Nephron (organoid): ENCODE measurements around the gene JUNB.
A peak's percentile ranks its signal among the peaks of the same experiment; 100 is the strongest.
"Not testable (repeated sequence)": the region's sequence is repeated elsewhere in the genome, so short reads cannot be mapped to it uniquely, and the experiment has no call there.

Experiments used
- H3K27ac Mint-ChIP-seq, 3 experiments: 2 replicates each; pipeline ENCODE4 v1.8.0; 2020; ENCODE audit warnings: mixed read lengths in 3 of 3, mild to moderate bottlenecking in 2 of 3, moderate library complexity in 1 of 3
- H3K27me3 Mint-ChIP-seq: 2 replicates; pipeline ENCODE4 v1.8.0; 2021; ENCODE audit warnings: low read depth, mild to moderate bottlenecking, moderate library complexity, mixed read lengths
- H3K36me3 Mint-ChIP-seq: 2 replicates; pipeline ENCODE4 v1.8.0; 2020; ENCODE audit warnings: low read depth, mixed read lengths
- H3K4me1 Mint-ChIP-seq: 2 replicates; pipeline ENCODE4 v1.8.0; 2020; ENCODE audit warnings: mixed read lengths
- H3K4me3 Mint-ChIP-seq, 3 experiments: 2 replicates each; pipeline ENCODE4 v1.8.0; 2020; ENCODE audit warnings: mild to moderate bottlenecking in 3 of 3, mixed read lengths in 3 of 3, moderate library complexity in 2 of 3
- H3K9me3 Mint-ChIP-seq: 2 replicates; pipeline ENCODE4 v1.8.0; 2020; ENCODE audit warnings: mixed read lengths
- TF ChIP-seq, protein P1 (sequence below), 3 experiments: fragments of 200-600 bp; sonication (generic); IDR thresholded peaks; one replicate each; pipeline ENCODE4 v1.5.0; 2021; ENCODE audit warnings: antibody characterized with exemption in 3 of 3; ENCODE audit not compliant: unreplicated experiment in 3 of 3

The JUNB gene

DNA sequence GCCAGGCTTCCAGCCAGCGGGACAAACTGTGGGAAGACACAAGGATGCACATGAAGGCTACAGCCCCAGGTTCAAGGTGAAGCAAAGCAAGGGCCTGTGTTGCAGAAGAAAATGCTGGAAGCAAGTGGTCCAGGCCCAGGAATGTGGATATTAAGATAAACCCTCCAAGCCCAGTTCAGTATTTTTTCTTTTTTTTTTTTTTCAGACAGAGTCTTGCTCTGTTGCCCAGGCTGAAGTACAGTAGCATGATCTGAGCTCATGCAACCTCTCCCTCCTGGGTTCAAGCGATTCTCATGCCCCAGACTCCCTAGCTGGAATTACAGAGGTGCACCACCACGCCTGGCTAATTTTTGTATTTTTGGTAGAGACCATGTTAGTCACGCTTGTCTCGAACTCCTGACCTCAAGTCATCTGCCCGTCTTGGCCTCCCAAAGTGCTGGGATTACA is 5.9 kb downstream of the JUNB start:
- Mint-ChIP-seq H3K27ac (no peak overlapping the region), H3K36me3 (peaks cover 13% of the 10 kb centered on the region), H3K4me1 (peaks cover 24% of the 10 kb centered on the region), H3K9me3 (no peaks in the 10 kb centered on the region), H3K4me3 (no peak overlapping the region), H3K27me3 (no peaks in the 10 kb centered on the region)
- TF ChIP-seq, protein P1, sequence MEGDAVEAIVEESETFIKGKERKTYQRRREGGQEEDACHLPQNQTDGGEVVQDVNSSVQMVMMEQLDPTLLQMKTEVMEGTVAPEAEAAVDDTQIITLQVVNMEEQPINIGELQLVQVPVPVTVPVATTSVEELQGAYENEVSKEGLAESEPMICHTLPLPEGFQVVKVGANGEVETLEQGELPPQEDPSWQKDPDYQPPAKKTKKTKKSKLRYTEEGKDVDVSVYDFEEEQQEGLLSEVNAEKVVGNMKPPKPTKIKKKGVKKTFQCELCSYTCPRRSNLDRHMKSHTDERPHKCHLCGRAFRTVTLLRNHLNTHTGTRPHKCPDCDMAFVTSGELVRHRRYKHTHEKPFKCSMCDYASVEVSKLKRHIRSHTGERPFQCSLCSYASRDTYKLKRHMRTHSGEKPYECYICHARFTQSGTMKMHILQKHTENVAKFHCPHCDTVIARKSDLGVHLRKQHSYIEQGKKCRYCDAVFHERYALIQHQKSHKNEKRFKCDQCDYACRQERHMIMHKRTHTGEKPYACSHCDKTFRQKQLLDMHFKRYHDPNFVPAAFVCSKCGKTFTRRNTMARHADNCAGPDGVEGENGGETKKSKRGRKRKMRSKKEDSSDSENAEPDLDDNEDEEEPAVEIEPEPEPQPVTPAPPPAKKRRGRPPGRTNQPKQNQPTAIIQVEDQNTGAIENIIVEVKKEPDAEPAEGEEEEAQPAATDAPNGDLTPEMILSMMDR (IDR thresholded peaks at IDR 0.05; ENCODE audit: unreplicated experiment in 3 of 3) = no peak

GRCh38 chr19:12797607-12798006 is 6.3 kb downstream of the JUNB start:
- H3K4me3 Mint-ChIP-seq, H3K27ac Mint-ChIP-seq, H3K9me3 Mint-ChIP-seq, H3K27me3 Mint-ChIP-seq: not testable (repeated sequence)
- Mint-ChIP-seq H3K36me3 (peaks cover 13% of the 10 kb centered on the region), H3K4me1 (peaks cover 29% of the 10 kb centered on the region)

DNA sequence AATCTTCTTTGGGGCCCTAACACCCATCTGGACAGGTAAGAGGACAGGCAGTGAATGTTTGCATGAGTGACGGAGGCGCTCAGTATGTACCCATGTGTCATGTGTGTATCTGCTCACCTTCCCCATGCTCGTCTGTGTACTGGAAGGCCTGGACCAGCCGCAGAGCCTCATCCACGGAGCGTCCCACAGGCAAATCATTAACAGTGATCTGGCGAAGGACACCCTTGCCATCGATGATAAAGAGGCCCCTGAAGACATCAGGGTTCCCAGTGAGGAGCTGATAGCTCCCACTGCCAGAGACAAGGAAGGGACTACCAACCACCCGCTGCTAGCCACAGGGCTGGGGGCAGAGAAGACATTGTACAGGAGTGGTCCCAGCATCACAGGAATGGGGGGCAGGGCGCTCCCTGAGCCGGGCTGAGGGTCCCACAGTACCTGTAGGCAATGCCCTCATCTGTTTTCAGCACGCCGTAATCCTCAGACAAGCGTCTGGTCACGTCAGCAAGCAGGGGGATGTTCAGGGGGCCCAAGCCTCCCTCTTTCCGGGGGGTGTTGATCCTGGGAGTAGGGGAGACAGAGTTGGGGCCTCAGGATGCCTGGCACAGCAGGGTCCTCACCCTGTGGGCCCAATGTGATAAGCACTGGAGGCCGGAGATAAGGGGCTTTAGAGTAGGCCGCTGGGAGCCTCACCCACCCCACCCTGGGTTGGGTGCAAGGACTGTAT is 8.6 kb downstream of the JUNB start:
- TF ChIP-seq, protein P1 (IDR thresholded peaks at IDR 0.05; ENCODE audit: unreplicated experiment in 3 of 3) = no peak
- Mint-ChIP-seq H3K4me1 (peaks cover 24% of the 10 kb centered on the region), H3K4me3 (peak overlapping the region; percentile 78 to 92 (median 89)), H3K9me3 (no peaks in the 10 kb centered on the region), H3K27ac (no peak overlapping the region), H3K36me3 (peaks cover 13% of the 10 kb centered on the region), H3K27me3 (no peaks in the 10 kb centered on the region)

DNA sequence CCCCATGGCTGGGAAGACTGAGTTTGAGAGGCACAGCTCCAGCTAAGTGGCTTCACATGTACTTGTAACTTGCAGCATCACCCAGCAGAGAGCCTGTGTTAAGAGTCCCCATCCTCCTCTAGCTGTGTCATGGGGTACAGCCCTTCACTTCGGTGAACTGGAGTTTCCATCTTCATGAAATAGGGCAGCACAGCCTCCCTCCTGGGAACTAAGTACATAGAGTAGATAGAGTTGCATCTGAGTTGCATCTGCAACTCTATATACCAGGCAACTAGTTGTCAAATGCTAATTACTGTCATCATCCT is 9.1 kb downstream of the JUNB start:
- Mint-ChIP-seq H3K27ac (peak overlapping the region; percentile 35 to 72 (median 68)), H3K4me1 (peaks cover 24% of the 10 kb centered on the region), H3K27me3 (no peaks in the 10 kb centered on the region), H3K36me3 (peaks cover 13% of the 10 kb centered on the region), H3K4me3 (peak overlapping the region; percentile 78 to 92 (median 89)), H3K9me3 (no peaks in the 10 kb centered on the region)
- TF ChIP-seq, protein P1 (IDR thresholded peaks at IDR 0.05; ENCODE audit: unreplicated experiment in 3 of 3) = no peak

DNA sequence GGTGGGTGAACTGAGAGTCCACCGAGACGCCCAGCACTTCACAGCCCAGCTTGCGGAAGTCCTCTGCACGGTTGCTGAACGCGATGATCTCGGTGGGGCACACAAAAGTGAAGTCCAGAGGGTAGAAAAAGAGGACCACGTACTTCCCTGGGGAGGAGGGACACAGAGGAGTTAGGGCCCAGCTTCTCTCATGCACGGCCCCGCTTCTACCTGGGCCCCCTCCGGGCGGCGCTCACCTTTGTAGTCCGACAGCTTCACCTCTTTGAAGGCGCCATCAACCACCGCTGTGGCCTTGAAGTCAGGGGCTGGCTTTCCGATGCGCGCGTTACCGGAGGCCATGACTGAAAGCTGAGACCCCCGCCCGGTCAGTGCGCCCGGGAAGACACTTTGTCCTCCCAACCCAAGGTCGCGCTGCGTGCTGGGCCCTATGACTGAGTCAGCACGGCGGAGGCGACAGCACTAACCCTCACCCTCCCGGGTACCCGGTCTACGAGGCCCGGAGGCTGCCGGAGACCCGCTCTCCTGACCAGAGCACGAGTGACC is 9.7 kb downstream of the JUNB start:
- Mint-ChIP-seq H3K9me3 (no peaks in the 10 kb centered on the region), H3K36me3 (peaks cover 13% of the 10 kb centered on the region), H3K4me3 (peak overlapping the region; percentile 78 to 92 (median 89)), H3K27ac (peak overlapping the region; percentile 35 to 72 (median 68)), H3K27me3 (no peaks in the 10 kb centered on the region), H3K4me1 (peaks cover 21% of the 10 kb centered on the region)
- TF ChIP-seq, protein P1 (IDR thresholded peaks at IDR 0.05; ENCODE audit: unreplicated experiment in 3 of 3) = no peak

- H3K27me3 Mint-ChIP-seq = no peaks in the 10 kb centered on the region
- peak within 1 kb of the TSS; percentile 78 to 92 (median 89) for H3K4me3 Mint-ChIP-seq
- H3K9me3 Mint-ChIP-seq = no peaks in the 10 kb centered on the region
- H3K4me1 Mint-ChIP-seq = peaks cover 22% of the 10 kb centered on the region
- H3K36me3 Mint-ChIP-seq = peaks cover 9% of the 10 kb centered on the region
- TF ChIP-seq, protein P1 (IDR thresholded peaks at IDR 0.05; ENCODE audit: unreplicated experiment in 3 of 3) = no peak
- peak within 1 kb of the TSS; percentile 35 to 72 (median 68) for H3K27ac Mint-ChIP-seq
Measured at GRCh38 chr19:12801466-12802266, 10.4 kb downstream of the JUNB start, which contains the start of the genes PRDX2 and THSD8. TSS of gene PRDX2 (minus strand) at chr19:12801800. CDS start at chr19:12801261, 539 bp downstream. TSS of gene THSD8 (plus strand) at chr19:12802069. CDS start at chr19:12802072, 3 bp downstream.
